Activated T-cell treated with anti-CD3 and anti-CD28 coated beads for 4 hours (primary cell): ENCODE measurements around the gene MAPKAPK3.
"Not testable (repeated sequence)": the region's sequence is repeated elsewhere in the genome, so short reads cannot be mapped to it uniquely, and the experiment has no call there.

ENCODE experiments used
- DNase-seq: peaks from one replicate; pipeline ENCODE4 v3.0.0-alpha.2; 2020

MAPKAPK3 gene

GRCh38 chr3:50657816-50658215, 40.9 kb downstream of the MAPKAPK3 start:
- DNase-seq, result no peak

DNA sequence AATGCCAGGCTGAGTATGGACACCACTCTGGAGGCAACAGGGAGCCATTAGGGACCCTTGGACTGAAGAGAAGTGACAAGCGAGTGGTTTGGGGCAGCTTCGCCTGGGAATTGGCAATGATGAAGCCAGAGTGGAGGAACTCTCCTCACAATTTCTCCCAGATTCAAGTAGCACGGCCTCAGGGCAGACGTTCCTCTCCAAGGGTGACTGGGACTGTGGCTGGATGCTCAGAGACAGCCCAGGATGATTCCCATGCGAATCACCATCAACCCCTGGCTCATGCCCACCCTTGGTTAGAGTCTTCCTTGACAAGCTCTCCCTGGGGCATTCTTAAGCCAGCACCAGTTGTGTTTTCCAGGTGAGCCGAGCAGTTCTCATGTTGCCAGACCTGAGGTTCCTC, 41.5 kb downstream of the MAPKAPK3 start:
- no peak for DNase-seq

- DNase-seq, result no peak
Measured at GRCh38 chr3:50658831-50659230, 41.9 kb downstream of the MAPKAPK3 start.

- DNase-seq, result no peak
Measured at GRCh38 chr3:50660386-50660785, 43.4 kb downstream of the MAPKAPK3 start.

DNA sequence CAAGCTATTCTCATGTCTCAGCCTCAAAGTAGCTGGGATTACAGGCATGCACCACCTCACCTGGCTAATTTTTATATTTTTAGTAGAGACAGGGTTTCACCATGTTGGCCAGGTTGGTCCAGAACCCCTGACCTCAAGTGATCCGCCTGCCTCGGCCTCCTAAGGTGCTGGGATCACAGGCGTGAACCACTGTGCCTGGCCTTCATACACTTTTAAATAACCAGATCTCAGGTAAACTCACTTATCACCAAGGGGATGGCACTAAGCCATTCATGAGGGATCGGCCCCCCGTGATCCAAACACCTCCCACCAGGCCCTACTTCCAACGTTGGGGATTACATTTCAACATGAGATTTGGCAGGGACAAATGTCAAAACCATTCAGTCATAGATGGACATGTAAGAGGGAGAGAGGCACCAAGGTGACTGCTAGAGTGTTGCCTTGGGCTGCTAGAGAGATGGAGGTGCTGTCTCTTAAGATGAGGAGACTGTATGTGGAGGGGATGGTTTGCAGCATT, 44.4 kb downstream of the MAPKAPK3 start:
- no peak for DNase-seq

DNA sequence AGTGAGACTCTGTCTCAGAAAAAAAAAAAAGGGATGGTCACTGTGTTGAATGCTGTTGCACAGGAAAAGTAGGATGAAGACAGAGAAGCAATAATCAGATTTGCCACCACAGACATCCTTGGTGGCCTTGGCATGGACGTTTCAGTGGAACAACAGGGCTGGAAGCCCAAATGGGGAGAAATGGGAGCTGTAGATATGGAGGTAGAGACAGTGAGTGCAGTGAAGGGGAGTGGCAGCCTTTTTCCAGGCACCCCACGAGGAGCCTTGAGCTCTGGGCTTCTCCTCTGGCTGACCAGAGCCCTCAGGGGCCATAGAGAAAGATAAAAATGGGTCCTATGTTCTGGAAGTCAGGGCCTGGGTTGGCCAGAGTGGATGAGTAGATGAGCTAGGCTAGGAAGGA, 45.5 kb downstream of the MAPKAPK3 start:
- no peak for DNase-seq

DNA sequence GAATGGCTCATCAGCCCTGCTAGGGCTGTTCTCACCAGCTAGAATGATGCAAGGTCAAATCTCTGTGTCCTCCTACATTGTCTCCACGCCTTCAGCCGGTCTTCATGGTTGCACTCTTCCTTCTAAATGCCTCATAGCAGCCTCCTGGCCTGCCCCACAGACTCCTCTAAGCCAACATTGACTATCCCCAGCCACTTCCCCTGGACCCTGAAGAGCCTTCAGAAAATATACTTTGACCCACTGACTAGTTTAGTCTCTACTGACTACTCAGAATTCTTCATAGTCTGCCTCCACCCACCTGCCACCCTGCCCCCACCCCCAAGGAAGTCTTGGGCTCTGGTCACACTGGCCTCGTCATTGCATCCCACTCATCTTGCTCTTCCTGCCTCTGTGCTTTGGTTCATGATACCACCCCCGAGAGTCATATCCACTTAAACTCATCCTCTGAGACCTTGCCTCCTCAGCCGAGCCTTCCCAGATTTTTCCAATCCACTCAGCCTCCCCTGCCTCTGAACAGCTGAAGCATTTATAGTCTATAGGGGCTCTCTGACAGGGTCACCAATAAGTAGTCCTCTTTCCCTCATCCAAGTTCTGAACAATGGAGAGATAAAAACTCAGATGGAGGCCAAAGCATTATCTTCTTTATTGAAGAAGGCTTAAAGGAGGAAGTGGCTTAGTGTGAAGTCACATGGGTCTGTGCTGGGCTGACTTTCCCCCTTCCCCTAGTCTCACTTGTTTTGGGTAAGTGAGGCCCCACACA, 48.3 kb downstream of the MAPKAPK3 start:
- DNase-seq, result no peak

GRCh38 chr3:50665841-50666115, 48.8 kb downstream of the MAPKAPK3 start:
- DNase-seq, result not testable (repeated sequence)

DNA sequence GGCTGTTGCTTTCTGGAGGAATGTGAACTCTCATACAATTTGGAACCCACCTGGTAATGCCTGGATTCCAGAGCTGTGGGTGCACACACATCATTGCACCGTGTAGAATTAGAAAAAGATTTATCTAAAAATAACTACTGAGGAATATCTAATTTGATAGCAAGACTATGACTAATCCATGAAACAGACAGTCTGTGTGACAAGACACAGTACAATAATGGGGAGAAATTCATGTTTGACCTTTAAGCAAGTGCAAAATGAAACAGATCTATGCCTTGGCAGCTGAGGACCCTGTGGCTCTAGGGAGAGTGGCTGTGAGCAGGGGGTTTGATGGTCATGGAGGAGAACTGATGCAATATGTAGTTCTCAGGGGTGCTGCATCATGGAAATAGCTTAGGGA, 49.9 kb downstream of the MAPKAPK3 start:
- no peak for DNase-seq

DNA sequence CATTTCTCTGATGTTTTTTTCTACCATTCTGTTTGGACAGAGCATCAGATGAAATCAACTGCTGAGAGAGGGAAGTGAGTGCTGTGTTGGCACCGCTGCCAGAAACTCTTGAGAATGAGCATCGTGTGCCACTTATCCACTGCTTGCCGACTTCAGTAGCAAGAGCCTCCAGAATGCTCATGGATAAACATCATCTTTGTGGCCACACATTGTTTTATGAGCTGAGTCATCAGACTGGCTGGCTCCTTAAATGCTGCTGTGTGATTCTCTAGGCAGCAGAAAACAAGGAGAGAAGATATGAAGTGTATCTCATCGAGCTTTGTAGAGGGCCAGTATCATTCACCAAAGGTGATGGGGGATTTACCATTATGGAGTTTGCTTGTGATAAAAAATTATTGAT, 54.4 kb downstream of the MAPKAPK3 start:
- DNase-seq, result no peak

GRCh38 chr3:50672656-50673055, 55.7 kb downstream of the MAPKAPK3 start:
- DNase-seq, result no peak

- DNase-seq, result no peak
Measured at GRCh38 chr3:50673931-50674330, 57.0 kb downstream of the MAPKAPK3 start.

- peak; percentile 40 for DNase-seq
Measured at GRCh38 chr3:50674349-50675178, 57.6 kb downstream of the MAPKAPK3 start, which contains the start of gene DOCK3. Gene DOCK3 (plus strand): TSS chr3:50674927. CDS start chr3:50675264, 337 bp downstream.

- peak; percentile 50 for DNase-seq
Measured at GRCh38 chr3:50675179-50676030, 58.5 kb downstream of the MAPKAPK3 start.

DNA sequence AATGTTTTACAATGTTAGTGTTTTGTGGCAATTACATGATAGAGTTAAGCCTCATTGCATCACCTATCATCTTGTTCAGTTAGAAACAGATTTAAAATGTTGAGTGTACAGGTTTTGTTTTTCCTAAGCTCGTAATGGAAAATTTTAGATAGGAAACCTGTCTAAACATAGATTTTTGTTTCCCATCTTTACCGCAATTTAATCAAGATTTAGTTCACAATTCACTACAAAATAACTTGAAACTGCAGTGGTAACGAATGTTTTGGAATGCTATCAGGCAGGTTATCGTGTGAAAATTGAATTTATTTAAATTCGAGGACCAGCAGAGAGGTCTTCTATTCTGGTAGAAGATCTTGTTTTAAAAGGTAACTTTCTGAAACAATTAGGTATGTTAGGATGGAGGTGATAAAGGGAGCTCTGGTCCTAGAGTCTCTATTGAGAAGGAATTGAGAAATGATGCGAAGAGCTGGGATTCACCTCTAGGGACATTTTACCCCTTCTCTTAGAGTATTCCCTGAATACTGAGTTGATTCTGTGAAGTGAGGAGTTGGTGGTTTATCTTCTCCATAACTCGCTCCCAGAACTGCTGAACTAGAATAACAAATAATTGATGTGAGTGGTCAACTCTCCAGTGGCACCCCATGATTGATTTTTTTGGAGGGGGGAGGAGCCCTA, 59.2 kb downstream of the MAPKAPK3 start:
- DNase-seq, result no peak

GRCh38 chr3:50687127-50687751, 70.3 kb downstream of the MAPKAPK3 start:
- DNase-seq, result no peak

DNA sequence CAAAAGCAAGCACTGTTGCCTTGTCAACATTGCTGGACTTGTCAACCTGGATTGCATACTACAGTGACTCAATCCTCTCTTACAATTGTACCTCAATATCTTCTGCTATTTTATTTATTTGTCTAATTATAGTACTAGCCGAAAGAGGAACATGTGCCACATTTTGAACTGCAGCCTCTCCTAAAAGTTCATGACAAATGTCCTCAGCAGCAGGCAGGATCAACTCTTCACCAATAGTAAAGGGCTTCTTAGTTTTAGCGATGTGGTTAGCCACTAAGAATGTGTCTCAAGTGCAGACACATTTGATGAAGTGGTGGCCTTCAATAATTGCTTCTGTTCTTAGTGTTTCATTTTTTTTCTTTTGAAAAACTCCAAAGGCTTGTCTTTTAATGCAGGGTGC, 71.0 kb downstream of the MAPKAPK3 start:
- no peak for DNase-seq

- not testable (repeated sequence) for DNase-seq
Measured at GRCh38 chr3:50688602-50689001, 71.7 kb downstream of the MAPKAPK3 start.

DNA sequence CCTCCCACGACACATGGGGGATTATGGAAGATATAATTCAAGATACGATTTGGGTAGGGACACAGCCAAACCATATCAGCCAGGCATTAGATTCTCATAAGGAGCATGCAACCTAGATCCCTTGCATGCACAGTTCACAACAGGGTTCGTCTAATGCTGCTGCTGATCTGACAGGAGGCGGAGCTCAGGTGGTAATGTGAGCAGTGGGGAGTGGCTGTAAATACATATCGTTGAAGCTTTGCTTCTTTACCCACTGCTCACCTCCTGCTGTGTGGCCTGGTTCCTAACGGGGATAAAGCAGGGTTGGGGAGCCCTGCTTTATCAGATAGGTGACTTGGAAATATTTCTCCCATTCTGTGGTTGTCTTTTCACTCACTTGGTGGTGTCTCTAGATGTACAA, 72.6 kb downstream of the MAPKAPK3 start:
- DNase-seq, result no peak

DNA sequence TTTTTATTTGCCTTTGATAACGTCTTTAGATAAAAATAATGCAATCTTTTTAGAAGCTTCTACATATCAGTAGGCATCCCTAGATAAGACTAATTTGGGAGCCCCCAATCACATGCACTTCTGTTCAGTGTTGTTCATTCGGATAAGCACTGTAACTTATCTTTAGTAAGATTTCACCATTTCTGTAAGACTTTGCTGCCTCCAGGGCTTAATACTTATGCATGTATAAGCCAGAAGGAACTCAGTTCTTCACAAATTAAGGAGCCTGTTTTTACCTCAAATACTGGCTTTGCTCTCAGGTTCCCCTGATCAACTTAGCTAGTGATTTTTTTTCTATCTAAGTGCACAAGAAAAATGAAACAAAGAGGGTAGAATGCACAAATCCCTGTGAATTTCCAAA, 78.1 kb downstream of the MAPKAPK3 start:
- DNase-seq, result no peak

DNA sequence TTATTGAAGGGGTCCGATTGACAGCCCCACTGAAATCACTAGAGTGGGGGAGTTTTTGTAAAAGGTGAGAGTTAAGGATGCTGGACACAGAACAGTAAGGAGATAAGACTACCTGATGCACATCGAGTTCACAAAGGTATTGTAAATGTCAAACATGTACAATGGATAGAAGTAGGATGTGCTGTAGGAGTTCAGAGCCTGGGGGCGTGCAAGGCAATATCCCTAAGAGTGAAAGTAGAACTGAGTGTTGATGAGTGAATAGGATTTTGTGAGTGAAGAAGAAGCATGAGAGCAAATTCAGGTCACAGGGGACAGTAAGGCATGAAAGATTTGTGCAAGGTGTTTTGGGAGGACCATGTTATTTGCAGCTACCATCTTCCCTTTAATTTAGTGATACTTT, 79.3 kb downstream of the MAPKAPK3 start:
- no peak for DNase-seq

GRCh38 chr3:50698269-50698668, 81.3 kb downstream of the MAPKAPK3 start:
- DNase-seq, result no peak
